ENCODE results near the gene CERKL.

GRCh38 chr2:181646415-181646987 is 10.4 kb downstream of the CERKL start:
- TF ChIP-seq CTCF (IDR thresholded peaks at IDR 0.05) (no peak), POLR2A (IDR thresholded peaks at IDR 0.05) (no peak)
